EH (cell line): ENCODE measurements around the gene DOK7.

ENCODE experiments used
- DNase-seq: peaks from one replicate; pipeline ENCODE4 v3.0.0-alpha.2; 2015; ENCODE audit warnings: low read depth

DOK7 gene

GRCh38 chr4:3489451-3489962 lies 26.4 kb downstream of the DOK7 start:
- DNase-seq: no peak

GRCh38 chr4:3491681-3492405 lies 28.7 kb downstream of the DOK7 start:
- peak; percentile 56 for DNase-seq

DNA sequence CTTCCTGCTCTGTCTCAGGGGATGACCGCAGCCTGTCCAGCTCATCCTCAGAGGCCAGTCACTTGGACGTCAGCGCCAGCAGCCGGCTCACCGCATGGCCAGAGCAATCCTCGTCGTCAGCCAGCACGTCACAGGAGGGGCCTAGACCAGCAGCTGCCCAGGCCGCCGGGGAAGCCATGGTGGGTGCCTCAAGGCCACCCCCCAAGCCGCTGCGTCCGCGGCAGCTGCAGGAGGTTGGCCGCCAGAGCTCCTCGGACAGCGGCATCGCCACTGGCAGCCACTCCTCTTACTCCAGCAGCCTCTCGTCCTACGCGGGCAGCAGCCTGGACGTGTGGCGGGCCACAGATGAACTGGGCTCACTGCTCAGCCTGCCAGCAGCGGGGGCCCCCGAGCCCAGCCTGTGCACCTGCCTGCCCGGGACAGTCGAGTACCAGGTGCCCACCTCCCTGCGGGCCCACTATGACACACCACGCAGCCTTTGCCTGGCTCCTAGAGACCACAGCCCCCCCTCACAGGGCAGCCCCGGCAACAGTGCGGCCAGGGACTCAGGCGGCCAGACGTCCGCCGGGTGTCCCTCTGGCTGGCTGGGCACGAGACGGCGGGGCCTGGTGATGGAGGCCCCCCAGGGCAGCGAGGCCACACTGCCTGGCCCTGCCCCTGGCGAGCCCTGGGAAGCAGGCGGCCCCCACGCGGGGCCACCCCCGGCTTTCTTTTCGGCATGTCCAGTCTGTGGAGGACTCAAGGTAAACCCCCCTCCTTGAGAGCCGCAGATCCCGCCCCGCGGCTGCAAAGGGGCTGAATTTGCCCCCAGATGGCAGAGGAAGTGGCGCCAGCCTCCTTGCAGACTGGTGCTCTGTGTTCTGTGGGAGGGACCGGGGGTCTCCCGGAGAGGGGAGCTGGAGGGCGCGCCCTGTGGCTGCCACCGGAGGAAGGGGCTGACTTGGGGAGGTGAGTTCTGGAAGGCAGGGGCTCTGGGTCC lies 29.9 kb downstream of the DOK7 start:
- DNase-seq: no peak

GRCh38 chr4:3493720-3494461 lies 30.8 kb downstream of the DOK7 start:
- no peak for DNase-seq

DNA sequence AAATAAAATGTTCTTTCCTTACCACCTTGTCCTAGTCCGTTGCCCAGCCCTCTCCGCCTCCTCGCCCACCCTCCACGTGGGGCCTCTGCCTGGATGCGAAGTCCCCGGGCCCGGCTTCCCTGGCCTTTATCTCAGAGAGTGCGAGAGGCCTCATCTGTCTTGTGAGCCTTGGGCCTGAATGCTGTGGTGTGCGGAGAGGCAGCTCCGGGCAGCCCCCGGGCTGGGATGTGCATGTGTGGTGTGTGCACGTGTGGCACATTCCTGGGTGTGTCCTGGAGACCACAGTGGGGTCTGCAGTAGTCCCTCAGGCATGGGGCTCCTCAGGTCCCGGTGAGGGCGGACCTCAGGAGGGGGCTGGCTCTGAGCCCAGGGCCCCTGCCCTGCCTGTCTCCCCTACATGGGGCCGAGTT lies 31.4 kb downstream of the DOK7 start:
- DNase-seq: no peak

GRCh38 chr4:3495204-3495975 lies 32.3 kb downstream of the DOK7 start:
- DNase-seq: no peak

- no peak for DNase-seq
Observed at GRCh38 chr4:3496021-3496420, 32.9 kb downstream of the DOK7 start.

- no peak for DNase-seq
Observed at GRCh38 chr4:3497095-3497494, 34.0 kb downstream of the DOK7 start.

- DNase-seq: no peak
Observed at GRCh38 chr4:3497523-3498389, 34.6 kb downstream of the DOK7 start.

DNA sequence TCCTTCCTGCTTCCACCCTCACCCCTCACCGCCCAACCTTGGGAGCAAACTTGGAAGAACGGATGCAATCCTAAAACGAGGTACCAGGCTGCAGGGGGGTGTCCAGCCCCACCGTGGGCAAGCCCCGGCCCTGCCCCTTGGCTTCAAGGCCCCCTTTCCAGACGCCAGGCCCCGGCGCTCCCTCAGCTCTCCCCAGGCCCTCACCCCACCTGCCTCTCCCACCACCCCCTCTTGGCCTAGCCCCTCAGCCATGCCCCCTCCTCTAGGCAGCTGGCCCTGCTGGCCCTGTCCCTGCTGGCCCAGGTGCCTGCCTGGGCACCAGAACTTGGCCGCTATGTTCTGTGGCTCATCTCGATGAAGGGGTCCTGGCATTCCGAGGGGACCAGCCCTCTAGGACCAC lies 35.3 kb downstream of the DOK7 start:
- no peak for DNase-seq

- DNase-seq: no peak
Observed at GRCh38 chr4:3498901-3499510, 35.9 kb downstream of the DOK7 start.

GRCh38 chr4:3499710-3500109 lies 36.6 kb downstream of the DOK7 start:
- DNase-seq: no peak

GRCh38 chr4:3500111-3500510 lies 37.0 kb downstream of the DOK7 start:
- no peak for DNase-seq

DNA sequence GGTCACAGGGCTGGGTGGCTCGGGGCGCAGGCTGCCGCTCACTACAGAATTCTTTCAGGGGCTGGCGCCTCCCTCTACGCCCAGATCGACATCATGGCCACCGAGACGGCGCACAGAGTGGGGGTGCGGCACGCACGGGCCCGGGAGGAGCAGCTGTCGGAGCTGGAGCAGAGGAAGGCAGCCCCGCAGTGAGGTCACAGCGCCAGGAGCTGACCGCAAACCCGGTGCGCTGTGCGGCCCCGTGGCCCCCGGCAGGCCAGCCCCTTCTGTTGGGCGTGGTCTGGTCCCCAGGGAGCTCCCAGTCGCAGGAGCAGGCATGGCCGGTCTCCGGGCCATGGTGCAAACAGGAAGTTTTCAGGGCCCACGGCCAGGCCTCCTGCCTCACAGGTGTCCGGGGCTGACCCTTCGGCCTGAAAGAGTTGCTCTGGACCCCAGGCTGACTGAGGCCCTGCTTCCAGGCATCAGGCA lies 37.6 kb downstream of the DOK7 start:
- no peak for DNase-seq

GRCh38 chr4:3501126-3501824 lies 38.2 kb downstream of the DOK7 start:
- DNase-seq: no peak

GRCh38 chr4:3501825-3502425 lies 38.8 kb downstream of the DOK7 start:
- DNase-seq: no peak

DNA sequence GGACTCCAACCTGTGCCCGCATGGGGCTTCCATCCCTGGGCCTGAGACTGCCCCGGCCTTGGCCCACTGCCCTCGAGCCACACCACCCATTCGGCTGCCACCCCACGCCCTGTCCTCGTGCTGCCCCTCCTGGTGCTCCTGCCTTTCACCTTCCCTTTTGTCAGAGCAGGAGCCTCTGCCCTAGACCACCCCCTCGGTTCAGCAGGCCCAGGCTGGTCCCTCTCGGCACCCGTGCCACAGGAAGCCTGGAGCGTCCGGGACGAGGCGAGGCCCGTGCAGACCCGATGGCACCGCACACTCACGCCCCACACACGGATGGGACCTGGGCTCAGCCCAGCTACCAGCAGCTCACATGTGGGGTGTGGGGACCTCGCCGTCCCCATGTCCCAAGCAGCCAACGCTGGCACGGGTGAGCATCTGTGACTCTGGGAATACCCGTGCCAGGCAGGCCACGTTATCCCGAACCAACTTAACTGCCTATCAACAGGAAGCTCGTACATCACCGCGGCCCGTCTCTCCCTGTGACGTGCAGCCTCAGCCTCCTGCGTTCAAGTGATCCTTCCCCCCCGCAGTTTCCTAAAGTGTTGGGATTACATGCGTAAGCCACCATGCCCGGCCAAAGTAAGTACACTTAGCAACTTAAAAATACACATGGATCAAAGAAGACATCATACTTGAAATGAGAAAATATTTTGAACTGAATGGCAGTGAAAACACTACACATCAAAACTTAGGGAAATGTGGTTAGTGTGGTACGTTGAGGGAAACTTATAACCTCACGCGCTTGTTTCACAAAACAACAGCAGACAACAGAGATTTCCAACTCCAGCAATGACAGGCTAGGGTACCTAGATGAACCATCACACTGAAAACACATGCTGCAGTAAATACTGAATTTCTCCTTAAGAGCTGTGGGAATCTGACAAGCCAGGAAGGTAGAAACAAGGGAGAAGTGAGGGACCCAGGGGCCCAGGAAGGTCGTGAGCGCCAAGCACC lies 40.1 kb downstream of the DOK7 start:
- no peak for DNase-seq

DNA sequence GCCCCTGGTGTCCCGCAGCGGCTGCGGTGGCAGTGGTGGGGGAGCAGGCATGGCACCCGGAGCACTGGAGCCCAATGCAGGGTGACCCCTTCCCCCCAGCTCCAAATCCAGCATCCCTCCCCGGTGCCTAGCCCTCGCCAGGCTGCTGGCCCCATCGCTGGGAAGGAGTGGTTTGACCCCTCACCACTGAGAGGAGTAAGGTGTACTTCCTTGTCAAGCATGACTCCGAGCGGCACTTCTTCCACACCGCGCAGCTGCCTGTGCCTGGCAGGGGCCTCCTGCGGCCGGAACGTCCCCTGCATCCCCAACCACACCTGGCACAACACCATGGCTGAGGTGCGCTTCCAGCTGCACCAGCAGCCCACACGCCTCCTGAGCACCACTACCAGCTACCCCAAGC lies 42.1 kb downstream of the DOK7 start:
- no peak for DNase-seq
